AG04449 (cell line): ENCODE data around the gene FAM124B.

Experiments
- CTCF ChIA-PET: fragments of 350-600 bp; formaldehyde crosslinking; extraction: SDS; loops from one replicate; lab custom pipeline; 2021; ENCODE audit warnings: antibody characterized with exemption; lab: Yijun Ruan, JAX
- POLR2A ChIA-PET: fragments of 400-600, 350-600 bp; formaldehyde crosslinking; extraction: SDS; loops from one replicate; lab custom pipeline; 2020; ENCODE audit warnings: antibody characterized with exemption, inconsistent platforms; lab: Yijun Ruan, JAX
- DNase-seq: peaks from one replicate; pipeline ENCODE4 v3.0.0-alpha.2; 2010; ENCODE audit warnings: low read depth, low spot score
- H3K4me3 ChIP-seq: 2 replicates; pipeline ENCODE4 v1.5.1; 2011; ENCODE audit warnings: low read depth, mild to moderate bottlenecking, control low read depth, low read length
- CTCF ChIP-seq: IDR thresholded peaks from one replicate; pipeline ENCODE4 v1.5.1; 2011; ENCODE audit warnings: mild to moderate bottlenecking, moderate library complexity, low read length, control low read depth, inconsistent platforms; ENCODE audit not compliant: insufficient read depth; ENCODE audit errors: missing control alignments

FAM124B gene

GRCh38 chr2:224369028-224369632, 32.8 kb downstream of the FAM124B start:
- POLR2A ChIA-PET = no interaction called here
- H3K4me3 ChIP-seq = no peak overlapping the region
- CTCF ChIA-PET = interaction anchor here (0.7 to 12.9 kb wide), 49 partner anchors 10 to 661 kb away, joined by 3 to 214 read pairs (median 4); partner anchors contain the start of genes CUL3 and FAM124B

GRCh38 chr2:224366267-224366844, 35.6 kb downstream of the FAM124B start:
- no peak for DNase-seq
- H3K4me3 ChIP-seq = no peak overlapping the region
- no peak for TF ChIP-seq CTCF
- POLR2A ChIA-PET = no interaction called here
- CTCF ChIA-PET = interaction anchor here (0.7 to 12.9 kb wide), 4 partner anchors 12 to 397 kb away, joined by 3 to 214 read pairs (median 50); no protein-coding TSS in a partner anchor

More at GRCh38 chr2:224369028-224369632, 32.8 kb downstream of the FAM124B start:
- DNase-seq = no peak
- TF ChIP-seq CTCF = peak; percentile 46

- ChIA-PET CTCF (interaction anchor here (1.5 to 12.9 kb wide), 4 partner anchors 9 to 396 kb away, joined by 6 to 214 read pairs (median 50); no protein-coding TSS in a partner anchor), POLR2A (no interaction called here)
- no peak overlapping the region for H3K4me3 ChIP-seq
- no peak for TF ChIP-seq CTCF
- DNase-seq = no peak
Observed at GRCh38 chr2:224365331-224365730, 36.6 kb downstream of the FAM124B start.

GRCh38 chr2:224363281-224363680, 38.6 kb downstream of the FAM124B start:
- no peak for DNase-seq
- no peak overlapping the region for H3K4me3 ChIP-seq
- POLR2A ChIA-PET = no interaction called here
- CTCF ChIA-PET = interaction anchor here (12.9 kb wide), 1 partner anchor 285 kb away, joined by 214 read pairs; no protein-coding TSS in a partner anchor
- no peak for TF ChIP-seq CTCF

- ChIA-PET POLR2A (no interaction called here), CTCF (interaction anchor here (0.9 to 12.9 kb wide), 5 partner anchors 8 to 286 kb away, joined by 3 to 214 read pairs (median 7); no protein-coding TSS in a partner anchor)
- H3K4me3 ChIP-seq = no peak overlapping the region
- TF ChIP-seq CTCF = no peak
- DNase-seq = no peak
Observed at GRCh38 chr2:224362094-224362493, 39.8 kb downstream of the FAM124B start.

GRCh38 chr2:224360801-224361251, 41.1 kb downstream of the FAM124B start:
- DNase-seq = no peak
- TF ChIP-seq CTCF = no peak
- CTCF ChIA-PET = interaction anchor here (0.9 to 12.9 kb wide), 7 partner anchors 8 to 417 kb away, joined by 3 to 214 read pairs (median 7); no protein-coding TSS in a partner anchor
- no peak overlapping the region for H3K4me3 ChIP-seq
- POLR2A ChIA-PET = no interaction called here
